Fibroblast of skin of right quadriceps (primary cell): ENCODE results near the gene VPS8.
A peak's percentile ranks its signal among the peaks of the same experiment; 100 is the strongest.

ENCODE experiments used
- DNase-seq: peaks from one replicate; pipeline ENCODE4 v3.0.0-alpha.2; 2013

The VPS8 gene

GRCh38 chr3:184815046-184815930 is 3.3 kb downstream of the VPS8 start:
- DNase-seq, result peak; percentile 79

GRCh38 chr3:184816614-184817013 is 4.6 kb downstream of the VPS8 start:
- DNase-seq, result no peak

- no peak for DNase-seq
Measured at GRCh38 chr3:184820525-184820924, 8.6 kb downstream of the VPS8 start.

GRCh38 chr3:184821034-184821433 is 9.1 kb downstream of the VPS8 start:
- no peak for DNase-seq

GRCh38 chr3:184822081-184822480 is 10.1 kb downstream of the VPS8 start:
- DNase-seq, result no peak

DNA sequence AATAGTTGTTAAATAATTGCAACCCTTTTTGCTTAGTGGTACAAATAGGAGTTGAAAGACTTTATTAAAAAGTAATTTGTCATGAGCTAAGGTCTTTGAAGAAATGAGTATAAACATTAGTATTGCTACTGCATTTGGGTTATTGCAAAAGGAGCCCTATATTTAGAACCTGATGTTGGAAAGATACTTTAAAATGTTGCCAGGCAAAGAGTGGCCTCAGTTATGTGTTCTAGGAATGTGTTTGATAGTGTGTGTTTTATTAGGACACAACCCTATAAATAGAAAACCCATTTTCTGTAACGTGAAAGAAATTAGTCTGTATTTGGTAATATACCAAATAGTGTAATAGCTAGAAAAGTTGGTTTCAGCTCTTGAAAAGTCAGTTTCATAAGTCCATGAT is 10.7 kb downstream of the VPS8 start:
- DNase-seq, result peak; percentile 35

DNA sequence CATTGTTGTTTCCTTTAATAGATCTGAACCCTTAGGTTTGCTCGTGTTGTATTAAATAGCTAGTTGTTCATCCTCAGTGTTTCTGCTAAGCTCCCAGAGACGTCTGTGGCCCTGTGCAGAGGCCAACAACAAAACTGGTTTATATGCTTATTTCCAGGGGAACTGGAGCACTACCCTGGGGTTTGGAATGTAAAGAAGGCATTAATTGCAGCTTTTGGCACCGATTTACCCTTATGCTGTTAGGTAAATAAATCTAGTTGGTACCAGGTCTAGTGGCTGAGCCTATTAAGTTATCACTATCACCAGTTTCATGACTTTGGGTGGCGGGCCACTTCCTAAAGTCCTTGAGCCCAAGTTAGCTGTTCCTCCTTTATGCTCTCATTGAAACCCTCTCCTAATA is 12.0 kb downstream of the VPS8 start:
- DNase-seq, result no peak

DNA sequence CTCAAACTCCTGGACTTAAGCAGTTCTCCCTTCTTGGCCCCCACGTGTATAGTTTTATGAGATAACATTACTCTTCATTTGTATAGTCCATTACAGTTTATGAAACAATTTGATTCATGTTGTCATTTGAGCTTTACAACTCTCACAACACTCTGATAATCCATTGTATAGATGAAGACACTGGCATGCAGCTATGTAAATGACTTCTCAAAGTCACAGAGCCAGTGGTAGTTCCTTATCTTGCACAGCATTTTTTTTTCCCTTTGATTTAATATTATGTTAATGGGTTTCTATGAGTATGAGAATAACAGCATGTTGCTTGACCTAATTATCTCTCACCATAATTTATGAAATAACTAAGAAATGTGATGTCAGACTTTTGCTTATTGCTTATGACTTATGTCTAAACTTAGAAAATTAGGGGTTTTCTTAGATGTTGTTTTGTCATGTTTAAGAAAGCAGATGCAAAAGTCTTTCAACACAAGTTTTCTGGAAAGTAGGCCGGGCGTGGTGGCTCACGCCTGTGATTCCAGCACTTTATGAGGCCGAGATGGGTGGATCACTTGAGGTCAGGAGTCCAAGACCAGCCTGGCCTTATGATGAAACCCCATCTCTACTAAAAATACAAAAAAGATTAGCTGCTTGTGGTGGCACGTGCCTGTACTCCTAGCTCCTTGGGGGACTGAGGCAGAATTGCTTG is 13.3 kb downstream of the VPS8 start:
- no peak for DNase-seq

GRCh38 chr3:184827572-184827971 is 15.6 kb downstream of the VPS8 start:
- no peak for DNase-seq

- no peak for DNase-seq
Measured at GRCh38 chr3:184832044-184832443, 20.1 kb downstream of the VPS8 start.

- no peak for DNase-seq
Measured at GRCh38 chr3:184832903-184833302, 20.9 kb downstream of the VPS8 start.

DNA sequence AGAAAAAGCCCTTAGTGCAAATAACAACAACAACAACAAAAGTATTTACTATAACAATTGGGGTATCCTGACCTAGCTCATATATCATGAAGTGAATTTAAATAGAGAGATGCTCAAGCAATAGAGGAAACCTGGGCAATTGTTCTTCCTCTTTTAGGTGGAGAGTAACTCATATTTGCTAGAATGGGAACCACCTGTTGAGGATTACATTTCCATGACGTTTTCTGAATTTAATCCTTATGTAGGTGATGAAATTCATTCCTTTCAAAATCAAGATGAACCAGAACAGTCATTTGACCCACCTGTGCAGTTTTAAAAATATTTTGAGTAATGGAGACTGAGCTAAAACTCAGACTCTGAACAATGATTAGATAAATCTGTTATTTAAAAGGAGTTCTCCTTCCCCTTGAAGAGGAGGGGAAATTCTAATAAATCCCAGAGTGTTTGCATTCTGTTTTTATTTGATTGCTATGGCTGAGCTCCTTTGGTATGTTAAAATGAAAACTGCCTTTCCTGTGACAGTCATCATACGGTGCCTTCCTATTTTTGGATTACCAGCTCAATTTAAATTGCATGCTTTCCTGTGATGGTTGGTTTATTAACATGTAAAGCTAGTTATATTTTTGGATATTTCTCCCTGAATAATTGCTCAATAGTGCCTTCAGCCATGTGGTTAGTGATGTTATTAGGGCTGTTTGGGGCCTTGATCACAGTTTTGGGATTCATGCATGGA is 24.3 kb downstream of the VPS8 start:
- DNase-seq, result no peak

DNA sequence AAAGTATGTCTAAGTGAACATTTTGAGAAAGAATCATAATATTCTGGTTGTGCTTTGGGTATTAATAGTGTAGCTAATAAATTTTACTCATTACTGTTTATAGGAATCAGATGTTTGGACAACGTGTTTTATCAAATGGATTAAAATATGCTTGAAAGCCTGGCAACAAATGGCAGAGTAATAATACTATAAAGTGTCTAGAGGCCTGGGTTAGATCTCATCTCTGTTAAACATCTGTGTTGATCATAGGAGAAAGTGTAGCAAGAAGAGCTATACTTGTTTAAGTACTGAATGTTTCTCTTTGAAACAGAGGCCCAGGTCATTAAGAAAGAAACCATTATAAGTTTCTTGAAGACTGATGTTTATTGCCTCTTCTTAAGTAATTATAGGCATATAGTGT is 30.5 kb downstream of the VPS8 start:
- no peak for DNase-seq

DNA sequence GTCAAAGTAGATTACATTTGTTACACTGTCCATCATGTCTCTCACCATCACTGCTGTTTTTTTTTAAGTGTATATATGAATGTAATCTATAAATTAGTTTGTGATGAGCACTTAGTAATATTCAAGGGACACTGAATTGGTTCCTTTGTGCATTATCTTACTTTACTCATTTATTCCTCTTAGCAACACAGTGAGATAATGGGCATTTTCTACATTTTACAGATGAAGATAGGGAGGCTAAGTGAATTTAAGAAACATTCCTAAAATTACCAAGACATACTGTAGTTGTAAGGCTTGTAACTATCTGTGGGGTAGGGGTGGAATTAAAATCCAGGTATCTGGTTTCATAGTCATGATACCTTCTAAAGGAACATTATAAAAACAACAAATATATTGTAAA is 33.9 kb downstream of the VPS8 start:
- DNase-seq, result no peak

DNA sequence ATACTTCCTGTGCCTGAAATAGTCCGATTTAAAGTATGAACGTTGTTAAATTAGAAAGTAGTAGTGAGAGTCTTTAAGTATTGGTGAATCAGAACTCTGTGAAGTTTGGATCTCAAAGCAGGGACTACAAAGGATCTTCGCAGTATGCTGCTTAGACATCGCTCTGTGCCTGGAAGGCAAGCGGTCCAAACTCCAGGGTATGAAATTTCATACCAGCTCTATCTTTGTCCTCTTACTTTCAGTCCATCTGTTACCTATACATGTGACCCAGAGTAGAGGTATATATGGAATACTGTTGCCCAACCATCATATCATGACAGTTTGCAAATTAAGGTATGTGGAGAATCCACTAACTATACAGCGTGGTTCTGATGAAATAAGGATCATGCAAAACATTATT is 34.5 kb downstream of the VPS8 start:
- DNase-seq, result no peak

DNA sequence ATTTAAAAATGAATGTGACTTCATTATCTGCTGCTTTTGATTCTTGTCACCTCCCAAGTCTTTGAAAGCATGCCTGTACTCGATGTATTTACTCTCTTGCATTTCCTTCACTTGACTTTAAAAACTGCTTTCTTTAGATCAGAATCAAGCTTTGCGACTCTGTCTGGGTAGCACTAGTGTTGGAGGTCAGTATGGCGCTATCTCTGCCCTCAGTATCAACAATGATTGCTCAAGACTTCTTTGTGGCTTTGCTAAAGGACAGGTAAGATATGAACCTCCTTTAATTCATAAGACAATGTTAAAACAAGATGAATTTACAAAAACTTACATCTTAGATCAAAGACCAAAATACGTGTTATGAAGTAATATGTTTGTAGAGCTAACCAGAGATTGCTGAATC is 37.0 kb downstream of the VPS8 start:
- DNase-seq, result no peak

DNA sequence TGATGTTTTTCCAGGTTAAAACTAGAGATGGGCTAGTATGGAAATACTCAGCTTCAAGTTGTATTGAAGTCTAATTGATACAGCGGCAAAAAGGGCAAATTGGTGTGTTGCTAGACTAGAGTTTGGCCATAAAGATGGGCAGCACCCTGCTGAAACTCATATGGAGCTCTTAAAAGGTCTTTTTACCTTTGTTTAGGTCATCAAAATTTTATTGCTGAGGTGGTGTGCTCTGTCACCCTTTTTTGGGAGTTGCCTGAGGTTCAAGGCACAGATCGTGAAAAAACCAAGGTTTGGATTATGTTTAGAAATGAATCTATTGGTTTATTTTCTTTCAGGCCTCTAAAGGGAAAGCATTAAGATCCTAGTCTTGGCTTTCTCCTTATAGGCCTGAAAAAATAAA is 38.2 kb downstream of the VPS8 start:
- DNase-seq, result no peak

- no peak for DNase-seq
Measured at GRCh38 chr3:184857099-184857498, 45.1 kb downstream of the VPS8 start.

- no peak for DNase-seq
Measured at GRCh38 chr3:184864000-184864399, 52.0 kb downstream of the VPS8 start.

DNA sequence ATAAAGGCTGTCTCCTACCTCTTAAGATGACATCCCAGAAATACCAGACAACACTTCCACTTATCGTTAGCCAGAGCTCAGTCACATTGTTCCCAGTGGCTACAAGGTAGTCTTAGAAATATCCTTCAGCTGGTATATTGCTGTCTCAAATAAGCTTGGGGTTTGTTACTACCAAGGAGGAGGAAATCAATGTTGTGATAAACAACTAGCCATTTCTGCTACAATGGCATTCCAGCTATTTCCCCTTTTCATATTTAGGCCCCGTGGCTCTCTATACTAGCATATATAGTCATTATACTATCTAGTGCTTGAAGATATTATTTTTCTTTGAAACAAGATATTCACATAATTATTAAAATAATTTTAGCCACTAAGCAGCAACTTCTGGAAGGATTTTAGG is 56.5 kb downstream of the VPS8 start:
- no peak for DNase-seq

DNA sequence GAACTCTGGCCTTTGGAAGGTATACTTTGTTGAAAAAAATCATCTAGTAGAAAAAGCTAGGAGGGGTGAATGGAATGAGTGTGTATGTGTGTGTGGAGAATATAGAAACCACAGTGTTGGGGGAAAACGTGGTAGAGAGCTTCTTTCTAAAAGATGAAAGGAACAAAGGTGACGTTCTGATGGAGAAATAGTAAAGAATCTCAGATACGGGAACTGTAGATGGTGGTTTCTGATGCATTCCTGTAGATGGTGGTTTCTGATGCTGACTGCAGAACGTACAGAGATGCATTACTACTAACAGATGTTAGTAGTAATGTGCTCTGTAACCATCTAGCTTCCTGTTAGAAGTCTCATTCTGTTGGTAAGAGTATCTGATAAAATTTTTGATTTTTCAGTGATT is 60.2 kb downstream of the VPS8 start:
- peak; percentile 41 for DNase-seq

DNA sequence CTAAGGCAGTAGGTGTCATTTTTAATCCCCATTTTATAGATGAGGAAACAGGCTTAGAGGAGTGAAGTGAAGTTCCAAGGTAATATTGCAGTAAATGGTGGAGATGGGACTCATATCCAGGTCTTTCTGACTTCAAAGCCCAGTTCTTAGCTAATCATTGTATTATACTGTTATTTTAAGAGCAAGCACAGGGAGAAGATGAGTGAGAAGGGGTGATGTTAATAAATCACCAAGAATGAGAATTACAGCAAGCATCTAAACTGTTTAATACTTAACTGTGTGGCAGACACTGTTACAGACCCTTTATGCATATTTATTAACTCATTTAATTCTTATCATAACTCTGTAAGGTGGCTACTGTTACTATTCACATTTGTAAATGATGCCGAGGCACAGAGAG is 61.2 kb downstream of the VPS8 start:
- DNase-seq, result no peak

DNA sequence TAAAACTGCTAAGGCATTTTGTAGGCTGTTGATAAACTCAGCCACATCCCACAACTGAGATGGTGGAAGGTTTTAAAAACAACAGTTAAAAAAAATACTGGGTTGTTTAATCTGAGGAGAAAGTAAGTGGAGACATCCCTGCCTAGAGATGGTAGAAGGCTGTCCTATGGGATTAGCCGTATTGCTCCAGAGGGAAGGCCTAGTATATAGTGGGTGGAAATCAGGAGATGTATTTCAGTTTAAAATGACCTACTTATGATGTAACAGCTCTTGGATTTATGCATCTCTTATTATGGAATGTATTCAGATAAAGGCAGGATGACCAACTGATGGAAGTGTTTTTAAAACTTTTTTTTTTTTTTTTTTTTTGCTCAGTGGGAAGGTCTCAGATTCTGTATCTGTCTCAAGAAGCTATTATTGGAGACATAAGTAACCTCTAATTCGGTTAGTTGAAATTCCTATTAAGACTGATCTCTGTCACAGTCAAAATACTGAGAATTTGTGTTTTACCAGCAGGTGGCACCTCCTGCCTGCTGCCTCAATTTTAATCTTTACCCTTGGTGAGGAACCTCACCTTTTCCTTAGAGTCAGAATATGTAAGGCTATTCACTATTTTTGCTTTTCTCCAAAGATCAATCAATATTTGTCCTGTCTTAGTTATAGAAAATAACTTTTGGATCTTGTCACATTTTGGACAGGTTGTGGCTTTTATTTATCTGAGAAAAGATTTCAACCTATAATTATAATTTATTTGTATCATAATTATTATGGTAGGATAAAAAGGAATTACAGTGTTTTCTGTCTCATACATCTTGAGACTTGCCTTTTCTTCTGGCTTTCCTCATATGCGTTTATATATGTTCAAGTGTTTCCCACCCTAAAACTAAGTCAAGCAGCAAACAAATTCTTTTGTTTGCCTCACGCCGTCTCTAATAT is 63.0 kb downstream of the VPS8 start:
- DNase-seq, result peak; percentile 18
